ENCODE measurements around the gene ADRA2C.

ADRA2C gene

GRCh38 chr4:3735196-3735595 is 31.0 kb upstream of the ADRA2C start:
- FAIRE-seq: no peak

DNA sequence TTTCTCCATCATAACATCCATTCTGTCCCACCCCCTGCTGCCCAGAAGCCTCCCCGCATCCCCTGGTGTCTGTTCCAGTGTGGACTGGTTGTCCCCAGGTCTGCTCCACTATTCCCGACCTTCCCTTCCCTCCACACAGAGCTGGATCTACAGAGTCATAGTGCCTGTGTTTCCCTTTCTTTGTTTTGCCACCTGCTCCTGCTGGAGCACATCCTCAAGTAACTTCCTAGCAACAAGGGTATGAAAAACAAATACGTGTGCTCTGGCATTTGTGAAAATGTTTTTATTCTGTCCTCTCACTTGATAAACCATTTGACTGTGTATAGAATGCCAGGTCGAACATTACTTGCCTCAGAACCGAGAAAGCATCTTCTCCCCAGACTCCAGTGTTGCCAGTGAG is 29.9 kb upstream of the ADRA2C start:
- no peak for FAIRE-seq

- FAIRE-seq: no peak
These were observed 29.4 kb upstream of the ADRA2C start for GRCh38 chr4:3736806-3737205.

DNA sequence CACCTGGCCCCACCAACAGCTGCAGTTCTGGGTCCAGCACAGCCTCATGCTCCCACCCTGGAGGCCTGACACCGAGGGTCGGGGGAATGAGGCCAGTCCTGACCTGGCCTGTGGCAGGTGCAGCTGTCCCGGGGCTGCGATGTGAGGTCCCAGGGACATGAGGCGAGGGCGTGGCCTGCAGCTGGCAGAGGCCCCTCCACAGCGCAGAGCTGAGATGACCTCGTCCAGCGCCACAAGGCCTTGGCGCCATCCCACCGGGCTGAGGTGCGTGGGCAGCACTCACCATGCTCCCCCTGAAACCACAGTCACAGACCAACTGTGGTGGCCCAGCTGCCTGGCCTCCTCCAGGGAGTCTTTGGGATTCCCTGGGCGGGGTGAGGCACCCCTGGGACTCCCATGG is 26.6 kb upstream of the ADRA2C start:
- no peak for FAIRE-seq

DNA sequence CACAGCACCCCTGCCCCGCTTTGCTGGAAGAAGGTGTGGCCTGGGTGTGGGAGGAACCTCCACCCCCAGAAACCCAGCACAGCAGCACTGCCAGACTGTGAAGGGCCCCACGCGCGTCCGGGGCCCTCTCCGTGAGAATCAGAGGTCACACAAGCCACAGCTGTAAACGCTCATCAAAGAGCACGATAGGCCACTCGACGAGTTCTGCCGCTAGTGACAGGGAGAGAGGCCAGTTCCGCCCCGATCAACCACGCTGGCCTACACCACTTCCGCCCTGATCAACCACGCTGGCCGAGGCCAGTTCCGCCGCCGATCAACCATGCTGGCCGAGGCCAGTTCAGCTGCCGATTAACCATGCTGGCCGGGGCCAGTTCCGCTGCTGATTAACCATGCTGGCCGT is 25.9 kb upstream of the ADRA2C start:
- no peak for FAIRE-seq

- FAIRE-seq: no peak
These were observed 24.8 kb upstream of the ADRA2C start for GRCh38 chr4:3741217-3742011.

GRCh38 chr4:3742610-3743009 is 23.6 kb upstream of the ADRA2C start:
- FAIRE-seq: no peak

DNA sequence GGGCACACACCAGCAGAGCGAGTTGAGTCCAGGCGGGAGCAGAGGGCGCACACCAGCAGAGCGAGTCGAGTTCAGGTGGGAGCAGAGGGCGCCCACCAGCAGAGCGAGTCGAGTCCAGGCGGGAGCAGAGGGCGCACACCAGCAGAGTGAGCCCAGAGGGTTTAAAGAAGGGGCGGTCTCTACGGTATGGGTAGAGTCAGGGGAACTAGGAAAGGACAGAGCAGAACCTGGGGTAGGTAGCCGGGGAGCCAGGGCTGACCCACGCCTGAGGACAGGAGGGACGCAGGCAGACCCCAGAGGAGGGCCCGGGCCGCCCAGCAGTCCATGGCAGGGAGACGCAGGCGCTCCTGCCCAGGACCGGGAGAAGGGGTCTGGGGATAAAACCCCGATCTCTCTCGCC is 22.0 kb upstream of the ADRA2C start:
- no peak for FAIRE-seq

DNA sequence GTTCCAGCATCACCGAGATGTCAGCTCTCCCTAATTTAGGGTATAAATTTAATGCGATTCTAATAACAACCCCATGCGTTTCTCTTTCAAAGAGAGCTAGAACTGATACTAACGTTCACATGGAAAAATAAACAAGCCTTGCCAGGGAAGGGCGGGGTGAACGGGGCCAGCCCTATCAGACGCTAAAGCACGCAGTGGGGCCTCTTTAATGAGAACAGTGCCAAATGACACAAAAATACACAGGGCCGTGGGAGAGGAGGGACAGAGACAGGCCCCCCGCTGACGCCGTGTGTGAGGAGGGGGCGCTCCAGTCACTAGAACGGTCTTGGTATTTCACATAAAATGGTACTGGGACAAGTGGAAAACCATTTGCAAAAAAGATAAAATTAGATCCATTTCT is 21.3 kb upstream of the ADRA2C start:
- no peak for FAIRE-seq

DNA sequence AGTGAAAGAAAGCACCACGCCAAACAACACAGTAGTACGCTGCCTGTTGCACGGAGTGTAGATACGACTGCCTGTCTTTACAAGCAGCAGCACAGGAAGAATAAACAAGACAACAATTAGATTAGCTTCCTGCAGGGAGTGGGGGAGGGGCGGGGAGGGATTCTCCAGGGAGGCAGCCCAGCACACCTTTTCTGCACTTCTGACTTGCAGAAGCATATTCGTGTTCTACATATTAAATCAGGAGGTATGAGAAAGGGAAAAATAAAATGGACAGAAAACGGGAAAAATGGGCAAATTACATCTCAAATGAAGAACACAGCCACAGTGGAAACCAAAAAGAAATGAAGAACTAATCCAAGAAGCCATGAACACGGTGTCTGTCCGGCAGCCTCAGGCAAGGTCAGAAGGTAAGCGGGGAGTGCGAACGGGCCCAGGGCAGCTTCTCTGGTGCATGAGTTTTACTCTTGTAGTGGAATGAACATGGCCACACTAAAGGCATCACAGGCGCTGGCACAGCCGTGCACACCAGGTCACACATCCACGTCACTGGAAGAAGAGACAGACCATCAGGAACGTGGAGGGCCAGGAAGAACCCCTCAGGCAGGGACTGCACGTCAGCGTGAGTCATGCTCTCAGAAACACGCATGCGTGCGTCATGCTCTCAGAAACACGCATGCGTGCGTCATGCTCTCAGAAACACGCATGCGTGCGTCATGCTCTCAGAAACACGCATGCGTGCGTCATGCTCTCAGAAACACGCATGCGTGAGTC is 20.1 kb upstream of the ADRA2C start:
- no peak for FAIRE-seq

- FAIRE-seq: no peak
These were observed 19.2 kb upstream of the ADRA2C start for GRCh38 chr4:3746701-3747580.

DNA sequence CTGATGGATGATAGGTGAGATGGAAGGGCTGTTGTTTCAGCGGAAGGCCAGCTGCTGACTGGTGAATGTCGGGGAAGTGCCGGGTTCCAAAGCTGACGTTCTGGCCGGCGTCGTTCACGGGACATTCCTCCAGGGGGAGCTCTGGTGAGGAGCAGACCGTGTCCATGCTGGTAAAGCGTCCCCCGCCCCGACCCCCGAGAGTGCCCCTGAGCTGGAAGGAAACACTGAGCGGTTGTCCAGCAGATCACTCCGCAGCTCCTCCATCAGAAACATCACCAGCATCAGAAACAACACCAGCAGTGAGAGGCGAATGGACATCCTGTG is 18.6 kb upstream of the ADRA2C start:
- no peak for FAIRE-seq

DNA sequence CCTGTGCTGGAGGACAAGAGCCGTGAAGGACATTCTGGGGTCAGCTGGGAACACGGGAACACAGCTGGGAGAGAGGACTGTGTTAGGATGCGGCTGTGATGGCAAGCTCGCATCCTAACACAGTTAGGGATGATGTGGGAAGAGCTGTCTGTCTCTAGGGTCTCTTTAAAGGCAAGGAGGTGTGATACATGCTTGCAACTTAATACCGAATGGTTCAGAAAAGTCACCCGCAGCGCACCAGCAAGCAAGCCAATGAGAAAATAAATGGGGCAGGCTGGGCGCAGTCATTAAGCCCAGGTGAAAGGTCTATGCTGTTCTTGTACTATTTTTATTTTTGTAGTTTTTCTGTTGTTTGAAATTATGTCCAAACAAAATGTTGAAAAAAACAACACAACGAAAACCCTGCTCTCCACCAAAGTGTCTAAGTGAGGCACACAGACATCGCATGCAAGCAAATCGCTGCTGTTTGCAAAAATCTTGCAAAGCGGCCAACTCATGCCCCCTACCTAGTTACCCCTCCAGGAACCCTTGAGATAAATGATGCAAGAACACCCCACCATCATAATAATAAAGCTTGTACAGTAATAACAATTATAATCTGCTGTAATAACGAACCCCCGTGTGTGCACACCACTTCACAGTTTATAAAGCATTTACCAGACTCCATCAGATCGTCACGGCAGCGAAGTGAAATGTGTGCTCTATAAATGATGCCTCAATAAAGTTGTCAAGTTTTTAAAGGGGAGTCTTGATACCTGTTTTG is 17.9 kb upstream of the ADRA2C start:
- FAIRE-seq: no peak

GRCh38 chr4:3749081-3749480 is 17.1 kb upstream of the ADRA2C start:
- FAIRE-seq: no peak

- FAIRE-seq: no peak
These were observed 15.9 kb upstream of the ADRA2C start for GRCh38 chr4:3750334-3750733.

GRCh38 chr4:3752022-3752421 is 14.2 kb upstream of the ADRA2C start:
- FAIRE-seq: no peak

DNA sequence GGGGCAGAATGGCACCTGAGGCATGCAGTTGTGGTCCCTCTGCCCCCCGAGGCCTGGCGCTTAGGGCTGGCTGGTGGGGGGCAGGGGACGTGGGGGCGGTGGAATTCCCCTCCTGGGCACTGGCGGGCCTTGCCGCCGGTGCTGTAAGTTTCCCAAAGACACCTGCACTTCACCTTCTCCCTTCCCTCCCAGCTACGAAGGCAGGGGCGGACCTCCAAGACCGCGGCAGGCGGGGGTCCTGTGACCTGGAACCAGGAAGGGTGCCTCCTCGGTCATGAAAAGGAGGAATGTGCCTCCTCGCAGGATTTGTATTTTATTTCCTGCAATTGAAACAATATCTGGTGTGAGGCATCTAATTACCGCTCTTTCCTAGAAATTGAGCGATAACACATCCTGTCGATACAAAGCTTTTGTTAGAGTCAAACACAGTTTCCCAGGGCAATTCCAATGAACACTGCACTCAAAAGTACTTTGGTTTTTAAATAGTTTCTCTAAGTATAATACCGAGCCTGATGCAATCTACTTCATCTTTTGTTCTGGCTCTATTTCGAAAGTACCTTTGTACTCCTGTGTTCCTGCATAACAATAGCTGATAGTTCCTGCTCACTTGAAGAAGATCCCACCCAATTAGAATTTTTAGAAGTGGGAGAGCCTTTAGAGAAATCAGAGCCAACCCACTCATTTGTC is 12.3 kb upstream of the ADRA2C start:
- FAIRE-seq: no peak

GRCh38 chr4:3756343-3757059 is 9.7 kb upstream of the ADRA2C start:
- FAIRE-seq: no peak

DNA sequence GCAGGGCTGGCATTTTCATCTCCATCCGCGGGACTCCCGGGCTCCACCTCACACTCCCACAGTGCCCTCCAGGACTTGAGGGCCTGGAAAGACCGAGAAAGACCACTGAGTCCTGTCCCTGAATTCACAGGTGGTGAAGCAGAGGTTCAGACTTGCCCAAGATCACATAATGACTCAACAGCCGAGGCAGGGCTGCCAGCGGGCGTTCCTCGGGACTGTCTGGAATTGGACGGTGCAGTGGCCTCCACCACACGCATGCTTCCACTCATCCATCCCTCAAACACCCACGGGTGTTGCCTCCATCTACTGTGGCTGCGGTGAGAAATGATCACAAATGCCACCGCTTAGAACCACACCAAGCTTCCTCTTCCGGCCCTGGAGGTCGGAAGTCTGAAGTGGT is 6.9 kb upstream of the ADRA2C start:
- FAIRE-seq: no peak

DNA sequence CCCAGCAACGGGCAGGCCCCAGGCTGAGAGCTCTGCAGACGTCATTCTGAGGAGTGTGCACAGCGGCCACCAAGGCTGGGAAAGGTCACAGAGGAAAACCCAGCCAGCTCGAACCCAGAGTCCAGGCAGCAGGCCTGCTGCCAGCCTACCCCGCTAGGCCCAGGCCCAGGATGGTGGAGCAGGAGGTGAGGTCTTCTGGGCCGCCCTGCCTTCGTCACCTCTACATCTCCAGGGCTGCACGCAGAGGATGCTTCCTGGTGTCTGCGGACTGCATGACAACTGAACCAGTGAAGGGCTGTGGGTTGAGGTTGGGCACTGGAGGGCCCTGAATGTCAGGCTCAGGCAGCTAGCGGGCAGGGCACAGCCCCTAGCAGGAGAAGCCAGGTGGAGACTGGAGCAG is 5.8 kb upstream of the ADRA2C start:
- FAIRE-seq: no peak

GRCh38 chr4:3760841-3761240 is 5.3 kb upstream of the ADRA2C start:
- FAIRE-seq: no peak

DNA sequence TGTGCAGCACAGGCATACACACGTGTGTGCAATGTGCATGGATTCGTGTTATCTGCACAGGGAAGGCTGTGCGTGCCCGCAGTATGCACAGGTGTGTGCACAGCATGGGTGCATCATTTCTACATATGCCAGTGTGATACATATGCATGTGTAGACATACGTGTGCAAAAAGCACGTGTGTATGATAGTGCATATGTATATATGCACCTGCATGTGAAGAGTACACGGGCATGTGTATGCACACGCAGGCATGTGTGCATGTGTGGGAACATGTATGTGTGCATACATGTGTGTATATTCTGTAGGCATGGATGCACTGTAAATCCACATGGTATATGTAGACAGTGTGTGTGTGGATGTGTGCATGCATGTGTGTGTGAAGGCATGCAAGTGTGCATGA is 3.9 kb upstream of the ADRA2C start:
- FAIRE-seq: no peak
